Right lung (tissue), 10 donors: ENCODE measurements around the gene DTYMK. TPM values are rescaled to one million over a fixed set of nuclear protein-coding genes. Genes with fewer than 3 reads are reported as not detected.
"Not testable (repeated sequence)": the region's sequence is repeated elsewhere in the genome, so short reads cannot be mapped to it uniquely, and the experiment has no call there.

Source experiments
- DNase-seq, 2 donors: peaks; one replicate each; pipeline ENCODE4 v3.0.0-alpha.2; 2013
- long read RNA-seq, 8 donors: transcript quantifications; one replicate each; lab custom pipeline, GENCODE V29; 2026
- polyA plus RNA-seq, 5 donors: library from polyadenylated mRNA; unstranded; fragments of 120-200 nt; gene quantifications; one replicate each; pipeline versions ENCODE4 v1.2.1 to v1.2.3, GENCODE V29; 2013; ENCODE audit warnings: inconsistent platforms in 1 of 5, low replicate concordance in 1 of 5; ENCODE audit not compliant: insufficient read length in 5 of 5, insufficient read depth in 1 of 5

Gene DTYMK, protein sequence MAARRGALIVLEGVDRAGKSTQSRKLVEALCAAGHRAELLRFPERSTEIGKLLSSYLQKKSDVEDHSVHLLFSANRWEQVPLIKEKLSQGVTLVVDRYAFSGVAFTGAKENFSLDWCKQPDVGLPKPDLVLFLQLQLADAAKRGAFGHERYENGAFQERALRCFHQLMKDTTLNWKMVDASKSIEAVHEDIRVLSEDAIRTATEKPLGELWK
- polyA plus RNA-seq = 10 to 100 TPM; 36.1 to 54.2 (median 46.0) TPM
- long read RNA-seq, donor 1, transcript DTYMK-201 (5 exons, 1,232 nt) = major isoform, 24 of 52 reads
- long read RNA-seq, donor 1, transcript DTYMK-202 (4 exons, 1,089 nt) = minor isoform, 5 of 52 reads
- long read RNA-seq, donor 1, partial matches to known transcripts = 20 of 52 reads
- long read RNA-seq, donor 1, other reads (novel, unspliced or antisense) = 0 of 52 reads
- long read RNA-seq, donor 2, transcript DTYMK-201 (5 exons, 1,232 nt) = major isoform, 17 of 53 reads
- long read RNA-seq, donor 2, partial matches to known transcripts = 30 of 53 reads
- long read RNA-seq, donor 2, other reads (novel, unspliced or antisense) = 0 of 53 reads
- long read RNA-seq, donor 3, transcript DTYMK-201 (5 exons, 1,232 nt) = major isoform, 22 of 64 reads
- long read RNA-seq, donor 3, transcript DTYMK-202 (4 exons, 1,089 nt) = minor isoform, 6 of 64 reads
- long read RNA-seq, donor 3, transcript DTYMK-206 (2 exons, 890 nt) = minor isoform, 5 of 64 reads
- long read RNA-seq, donor 3, partial matches to known transcripts = 31 of 64 reads
- long read RNA-seq, donor 3, other reads (novel, unspliced or antisense) = 0 of 64 reads
- long read RNA-seq, donor 4, transcript DTYMK-201 (5 exons, 1,232 nt) = major isoform, 7 of 32 reads
- long read RNA-seq, donor 4, partial matches to known transcripts = 21 of 32 reads
- long read RNA-seq, donor 4, other reads (novel, unspliced or antisense) = 0 of 32 reads
- long read RNA-seq, donor 5, transcript DTYMK-201 (5 exons, 1,232 nt) = major isoform, 43 of 109 reads
- long read RNA-seq, donor 5, transcript DTYMK-202 (4 exons, 1,089 nt) = minor isoform, 8 of 109 reads
- long read RNA-seq, donor 5, partial matches to known transcripts = 56 of 109 reads
- long read RNA-seq, donor 5, other reads (novel, unspliced or antisense) = 0 of 109 reads
- long read RNA-seq, donor 6, transcript DTYMK-201 (5 exons, 1,232 nt) = major isoform, 28 of 54 reads
- long read RNA-seq, donor 6, partial matches to known transcripts = 21 of 54 reads
- long read RNA-seq, donor 6, other reads (novel, unspliced or antisense) = 0 of 54 reads
- long read RNA-seq, donor 7, transcript DTYMK-201 (5 exons, 1,232 nt) = major isoform, 24 of 41 reads
- long read RNA-seq, donor 7, partial matches to known transcripts = 11 of 41 reads
- long read RNA-seq, donor 7, other reads (novel, unspliced or antisense) = 0 of 41 reads
- long read RNA-seq, donor 8, transcript DTYMK-201 (5 exons, 1,232 nt) = major isoform, 10 of 11 reads
- long read RNA-seq, donor 8, partial matches to known transcripts = 0 of 11 reads
- long read RNA-seq, donor 8, other reads (novel, unspliced or antisense) = 0 of 11 reads

DNA sequence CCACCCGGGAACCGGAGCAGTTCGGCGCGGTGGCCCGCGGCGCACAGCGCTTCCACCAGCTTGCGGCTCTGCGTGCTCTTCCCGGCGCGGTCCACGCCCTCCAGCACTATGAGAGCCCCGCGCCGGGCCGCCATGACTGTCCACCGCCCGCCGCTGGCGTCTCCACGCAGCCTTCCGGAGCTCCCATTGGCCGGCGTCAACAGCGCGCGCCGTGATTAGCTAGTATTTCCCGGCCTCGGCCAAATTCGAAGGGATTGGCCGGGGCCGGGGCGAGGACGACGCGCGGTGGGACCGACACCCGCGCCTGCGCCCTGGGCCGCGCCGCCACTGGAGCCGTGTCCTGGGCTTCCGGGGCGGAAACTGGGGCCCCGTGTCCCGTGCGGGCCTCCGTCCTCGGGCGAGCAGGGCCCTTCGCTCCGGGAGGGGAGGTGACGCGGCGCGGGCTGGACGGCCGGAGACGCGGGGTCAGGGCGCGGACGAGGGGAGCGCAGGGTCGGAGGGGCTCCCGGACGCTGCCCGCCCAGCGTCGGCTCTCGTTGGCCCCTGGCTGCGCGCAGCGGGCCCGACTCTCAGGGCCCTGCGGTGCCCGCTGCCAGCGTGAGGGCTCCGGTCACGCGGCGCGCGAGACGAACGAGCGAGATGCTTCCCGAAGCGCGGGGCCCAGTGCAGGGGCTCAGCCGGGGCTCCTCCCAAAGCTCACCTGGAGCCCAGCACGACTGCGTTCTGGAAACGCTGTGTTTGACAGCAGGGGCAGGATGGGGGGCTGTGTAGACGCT, at the start of gene DTYMK:
Gene DTYMK (minus strand): TSS at position 166 of the 776 bp plus-strand sequence. CDS start 32 bp downstream, at position 134.
- DNase-seq = peak; percentile 95

DNA sequence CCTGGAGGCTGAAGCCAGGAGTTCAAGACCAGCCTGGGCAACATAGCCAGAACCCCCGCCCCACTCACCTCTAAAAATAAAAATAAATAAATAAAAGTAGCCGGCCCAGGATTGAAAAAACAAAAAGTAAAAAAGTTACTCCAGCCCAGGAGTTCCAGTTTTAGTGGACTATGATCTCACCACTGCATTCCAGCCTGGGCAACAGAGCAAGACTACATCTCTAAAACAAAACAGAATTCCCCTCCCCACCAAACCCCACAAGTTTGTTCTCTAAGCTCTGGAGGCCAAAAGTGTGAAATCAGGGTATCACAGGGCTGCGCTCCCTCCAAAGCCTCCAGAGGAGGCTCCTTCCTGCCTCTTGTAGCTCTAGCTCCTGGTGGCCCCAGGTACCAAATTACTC, 49.5 kb upstream of the DTYMK start:
- no peak for DNase-seq

DNA sequence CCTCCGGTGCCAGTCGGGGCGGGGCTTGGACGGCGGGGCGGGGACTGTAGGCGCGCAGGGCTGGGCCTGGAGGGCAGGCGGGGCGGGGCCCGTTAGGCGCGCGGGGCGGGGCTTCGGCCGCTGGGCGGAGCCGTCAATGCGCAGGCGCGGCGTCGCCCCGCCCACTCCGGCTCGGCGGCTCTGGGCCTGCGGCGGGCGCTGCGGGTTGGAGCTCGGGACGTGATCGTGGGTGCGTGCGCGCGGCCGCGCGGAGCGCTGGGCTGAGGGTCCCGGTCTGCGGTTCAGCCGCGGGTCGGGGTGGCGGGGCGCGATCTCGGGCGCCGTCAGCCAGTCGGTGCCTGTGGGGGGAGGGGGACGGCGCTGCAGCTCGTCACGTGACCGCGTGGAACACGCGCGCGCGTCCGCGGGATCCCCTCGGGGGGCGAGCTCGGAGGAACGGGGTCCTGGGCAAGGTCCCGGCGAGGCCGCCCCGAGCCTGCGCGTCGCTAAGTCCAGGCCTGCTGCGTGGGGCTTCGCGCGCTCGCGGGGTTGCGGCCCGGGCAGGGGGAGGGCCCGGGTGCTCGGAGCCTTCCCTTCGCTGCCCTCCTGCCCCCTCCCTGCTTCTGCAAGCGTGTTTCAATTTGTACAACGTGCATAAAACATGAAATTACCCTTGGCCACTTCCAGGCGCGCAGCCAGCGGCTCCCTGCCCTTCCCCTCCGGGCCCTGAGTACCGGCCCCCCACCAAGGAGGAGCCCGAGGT, 48.0 kb upstream of the DTYMK start, which contains the start of gene D2HGDH:
Gene D2HGDH (plus strand): TSS at position 164 of the 742 bp plus-strand sequence. CDS start 595 bp downstream, outside the sequence.
- peak; percentile 81 to 86 for DNase-seq

DNA sequence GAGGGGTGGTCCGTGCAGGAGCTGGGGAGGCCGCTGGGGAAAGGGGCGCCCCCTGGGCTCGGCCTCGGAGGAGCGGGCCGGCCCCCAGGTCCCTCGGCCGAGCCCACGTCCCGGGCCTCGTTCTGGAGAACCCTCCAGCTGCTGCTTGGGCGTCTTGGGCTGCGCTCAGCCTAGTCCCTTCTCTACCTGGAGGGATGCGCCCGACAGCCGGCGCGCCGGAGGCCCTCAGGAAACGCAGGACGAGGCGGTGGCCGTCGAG, 47.5 kb upstream of the DTYMK start:
- no peak for DNase-seq

DNA sequence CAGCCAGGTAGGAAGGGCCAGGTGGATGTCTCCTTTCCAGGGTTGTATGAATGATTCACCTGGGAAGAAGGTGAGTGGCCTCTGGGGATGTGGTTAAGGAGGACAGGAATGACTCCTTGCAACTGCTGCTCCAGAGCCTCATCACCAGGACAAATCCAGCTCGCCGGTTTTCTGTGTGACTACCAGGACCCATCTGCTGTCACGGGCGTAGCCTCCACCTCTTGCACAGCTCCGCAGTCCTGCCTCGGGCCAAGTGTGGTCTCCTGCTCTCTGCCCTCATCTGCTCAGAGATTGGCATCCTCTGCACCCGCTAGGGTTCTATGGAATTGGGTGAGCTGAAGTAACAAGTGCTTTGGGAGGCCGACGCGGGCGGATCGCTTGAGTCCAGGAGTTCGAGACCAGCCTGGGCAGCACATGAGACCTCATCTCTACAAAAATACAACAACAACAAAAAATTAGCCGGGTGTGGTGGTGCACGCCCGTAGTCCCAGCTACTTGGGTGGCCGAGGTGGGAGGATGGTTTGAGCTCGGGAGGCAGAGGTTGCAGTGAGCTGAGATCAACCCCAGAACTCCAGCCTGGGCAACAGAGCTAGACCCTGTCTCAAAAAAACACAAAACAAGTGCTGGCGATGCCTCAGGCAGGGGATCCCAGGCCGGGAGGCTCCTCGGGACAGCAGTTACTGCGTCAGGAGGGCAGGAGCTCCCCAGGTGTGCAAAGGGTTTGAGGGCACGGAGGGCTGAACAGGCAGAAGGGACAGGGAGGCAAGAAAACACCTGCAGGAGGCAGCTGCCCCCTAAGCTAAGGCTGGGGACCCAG, 47.0 kb upstream of the DTYMK start:
- no peak for DNase-seq

DNA sequence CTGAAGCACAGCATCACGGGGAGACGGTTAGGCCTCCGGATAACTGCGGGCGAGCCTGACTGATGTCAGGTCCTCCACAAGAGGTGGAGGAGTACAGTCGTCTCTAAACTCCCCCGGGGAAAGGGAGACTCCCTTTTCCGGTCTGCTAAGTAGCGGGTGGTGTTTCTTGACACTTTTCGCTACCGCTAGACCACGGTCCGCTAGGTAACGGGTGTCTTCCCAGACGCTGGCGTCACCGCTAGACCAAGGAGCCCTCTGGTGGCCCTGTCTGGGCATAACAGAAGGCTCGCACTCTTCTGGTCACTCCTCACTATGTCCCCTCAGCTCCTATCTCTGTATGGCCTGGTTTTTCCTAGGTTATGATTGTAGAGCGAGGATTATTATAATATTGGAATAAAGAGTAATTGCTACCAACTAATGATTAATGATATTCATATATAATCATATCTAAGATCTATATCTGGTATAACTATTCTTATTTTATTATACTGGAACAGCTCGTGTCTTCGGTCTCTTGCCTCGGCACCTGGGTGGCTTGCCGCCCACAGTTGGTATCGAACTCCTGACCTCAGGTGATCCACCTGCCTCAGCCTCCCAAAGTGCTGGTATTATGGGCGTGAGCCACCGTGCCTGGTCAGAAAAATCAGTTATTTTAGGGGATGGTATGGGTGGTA, 46.0 kb upstream of the DTYMK start:
- not testable (repeated sequence) for DNase-seq

DNA sequence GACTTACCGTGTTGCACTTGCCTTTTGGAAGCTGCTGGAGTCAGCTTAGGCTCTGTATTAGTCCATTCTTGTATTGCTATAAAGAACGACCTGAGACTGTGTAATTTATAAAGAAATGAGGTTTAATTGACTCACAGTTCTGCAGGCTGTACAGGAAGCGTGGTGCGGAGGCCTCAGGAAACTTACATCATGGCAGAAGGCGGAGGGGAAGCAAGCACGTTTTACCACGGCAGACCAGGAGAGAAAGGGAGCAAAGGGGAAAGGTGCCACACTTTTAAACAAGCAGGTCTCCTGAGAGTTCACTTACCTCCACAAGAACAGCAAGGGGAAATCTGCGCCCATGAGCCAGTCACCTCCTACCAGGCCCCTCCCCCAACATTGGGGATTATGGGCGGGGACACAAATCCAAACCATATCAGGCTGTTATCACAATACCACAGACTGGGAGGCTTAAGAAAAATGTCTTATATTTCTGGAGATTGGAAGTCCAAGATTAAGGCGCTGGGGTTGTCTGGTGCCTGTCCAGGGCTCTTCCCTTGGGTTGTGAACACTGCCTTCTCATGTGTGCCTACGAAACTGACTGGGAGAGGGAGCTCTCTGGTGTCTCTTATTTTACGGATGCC, 44.2 kb upstream of the DTYMK start:
- DNase-seq = no peak

DNA sequence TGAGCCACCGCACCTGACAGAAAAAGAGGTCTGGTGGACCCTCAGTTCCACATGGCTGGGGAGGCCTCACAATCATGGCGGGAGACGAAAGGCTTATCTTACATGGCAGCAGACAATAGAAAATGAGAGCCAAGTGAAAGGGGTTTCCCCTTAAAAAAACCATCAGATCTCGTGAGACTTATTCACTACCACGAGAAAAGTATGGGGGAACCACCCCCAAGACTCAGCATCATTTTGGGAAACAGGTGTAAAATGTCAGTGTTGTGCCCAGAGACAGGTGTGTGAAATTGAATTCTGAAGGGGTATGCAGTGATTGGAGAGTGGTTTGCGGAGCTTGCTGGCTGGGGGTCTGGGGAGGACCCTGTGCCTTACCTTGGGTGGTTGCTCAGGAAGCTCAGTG, 43.3 kb upstream of the DTYMK start:
- DNase-seq = no peak

DNA sequence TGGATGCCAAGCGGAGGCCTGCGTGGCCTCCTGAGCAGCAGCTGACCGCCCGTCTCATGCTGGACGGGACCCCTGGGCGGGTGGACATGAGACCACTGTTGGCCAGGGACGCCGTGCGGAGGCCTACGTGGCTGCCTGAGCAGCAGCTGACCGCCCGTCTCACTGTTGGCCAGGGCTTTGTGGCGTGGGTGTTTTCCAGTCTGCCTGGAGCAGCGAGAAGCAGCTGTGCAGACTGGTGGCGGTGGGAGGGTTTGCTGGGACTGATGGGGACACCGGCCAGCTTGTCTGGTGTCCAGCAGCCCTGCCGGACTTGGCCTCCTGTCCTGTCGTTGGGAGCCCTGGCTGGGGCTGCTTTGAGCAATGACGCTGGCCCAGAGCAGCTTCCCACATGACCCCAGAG, 42.0 kb upstream of the DTYMK start:
- DNase-seq = no peak

DNA sequence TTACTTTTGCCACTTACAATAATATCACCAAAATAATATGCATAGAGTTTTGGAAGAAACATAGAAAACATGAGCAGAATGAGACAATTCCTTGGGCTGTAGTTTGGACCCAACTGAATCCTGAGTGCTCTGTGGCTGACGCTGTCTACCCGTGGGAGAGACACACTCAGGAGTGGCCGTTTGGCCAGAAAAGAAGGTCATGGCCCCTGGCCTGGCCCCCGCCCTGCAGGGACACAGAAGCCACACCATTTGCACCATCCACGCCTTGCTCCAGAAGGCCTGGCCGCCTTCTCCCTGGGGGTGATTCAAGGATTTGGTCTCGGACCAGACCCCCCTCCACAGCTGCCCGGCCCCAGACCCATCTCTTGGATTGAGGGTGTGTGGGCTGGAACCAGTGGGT, 41.4 kb upstream of the DTYMK start:
- DNase-seq = no peak

DNA sequence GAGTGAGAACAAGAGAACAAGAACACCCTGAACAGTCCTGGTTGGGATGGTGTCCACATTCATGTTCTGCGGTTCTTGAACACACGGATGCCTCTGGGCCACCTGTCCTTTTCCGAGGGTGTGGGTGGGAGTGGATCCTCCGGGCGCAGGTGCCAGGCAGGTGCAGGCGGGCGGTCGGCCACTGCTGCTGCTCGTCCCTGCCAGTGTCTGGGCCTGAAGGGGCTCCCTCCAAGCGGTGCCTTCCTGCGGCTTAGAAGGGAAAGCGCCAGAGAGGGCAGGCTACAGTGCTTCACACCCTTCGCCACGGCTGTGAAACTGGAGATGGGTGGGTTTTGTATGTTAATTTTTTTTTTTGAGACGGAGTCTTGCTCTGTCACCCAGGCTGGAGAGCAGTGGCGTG, 39.8 kb upstream of the DTYMK start:
- no peak for DNase-seq

DNA sequence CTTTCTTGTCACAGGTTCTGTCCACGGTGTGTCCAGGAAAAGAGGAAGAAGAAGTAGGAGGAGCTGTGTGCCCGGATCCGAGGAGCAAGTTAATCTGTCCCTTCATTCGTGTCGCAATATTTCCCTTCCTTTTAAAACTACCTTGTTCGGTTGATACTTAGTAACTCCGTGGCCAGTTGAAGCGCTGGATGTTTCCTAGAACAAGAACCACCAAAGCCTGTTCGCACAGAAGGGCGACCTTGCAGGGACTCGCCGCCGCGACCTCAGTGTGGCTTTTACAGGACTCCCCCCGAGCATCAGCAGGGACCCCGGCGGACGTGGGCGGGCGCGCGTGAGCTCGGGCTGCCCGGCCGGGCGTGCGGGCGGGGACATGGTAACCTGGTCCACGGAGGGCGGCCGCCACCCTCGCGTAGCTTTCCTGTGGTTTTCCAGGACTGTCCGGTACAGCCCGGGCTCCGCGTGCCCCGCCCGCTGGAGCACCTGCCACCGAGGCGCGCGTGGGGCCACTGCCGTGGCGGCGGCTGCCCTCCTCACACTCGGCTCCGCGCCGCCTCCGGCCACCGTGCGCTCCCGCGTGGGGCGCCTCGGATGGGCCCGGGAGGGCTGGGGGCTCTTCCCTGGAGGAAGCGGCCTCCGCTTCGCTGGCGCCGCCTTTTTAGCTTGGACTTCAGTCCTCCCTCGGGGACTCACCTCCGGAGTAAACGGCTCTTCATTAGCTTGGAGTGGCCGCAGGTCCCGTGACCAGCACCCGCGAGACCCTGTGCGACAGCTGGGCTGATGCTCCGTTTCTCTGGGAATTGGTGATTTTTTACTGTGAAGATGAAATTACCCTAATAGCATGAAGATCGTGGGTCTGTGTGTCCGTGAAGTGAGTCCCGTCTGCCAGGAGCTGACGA, 38.6 kb upstream of the DTYMK start:
- DNase-seq = no peak

DNA sequence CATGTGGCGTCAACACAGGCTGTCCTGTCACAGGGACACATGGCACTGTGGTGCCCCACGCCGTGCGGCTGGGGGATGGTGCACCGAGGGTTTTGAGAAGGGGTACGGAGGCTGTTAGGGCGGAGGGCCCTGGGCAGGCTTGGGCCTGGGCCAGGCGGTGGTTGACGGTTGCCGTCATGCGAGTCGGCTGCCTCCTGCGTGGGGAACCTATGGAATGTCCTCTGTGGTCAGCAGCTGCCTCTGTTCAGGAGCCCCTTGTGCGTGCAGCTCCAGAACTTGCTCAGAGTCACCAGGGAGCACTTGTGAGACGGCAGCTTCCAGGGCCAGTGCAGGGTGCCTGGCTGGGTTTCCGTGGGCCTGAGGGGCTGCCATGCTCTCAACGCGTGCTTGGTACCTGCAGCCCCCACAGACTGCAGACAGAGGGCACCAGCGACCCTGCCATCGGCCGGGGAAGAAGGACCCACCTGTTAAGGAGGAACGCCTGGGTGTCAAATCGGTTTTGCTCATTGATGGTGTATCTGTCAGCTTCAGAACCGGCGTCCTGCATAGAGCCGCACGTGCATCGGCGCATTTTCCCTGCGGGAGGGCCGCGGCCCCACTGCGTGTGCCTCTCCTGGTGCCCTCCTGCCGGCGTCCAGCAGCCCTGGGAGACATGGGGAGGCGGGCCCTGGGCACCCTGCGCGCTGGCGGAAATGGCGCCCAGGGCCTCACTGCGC, 37.8 kb upstream of the DTYMK start:
- DNase-seq = no peak

DNA sequence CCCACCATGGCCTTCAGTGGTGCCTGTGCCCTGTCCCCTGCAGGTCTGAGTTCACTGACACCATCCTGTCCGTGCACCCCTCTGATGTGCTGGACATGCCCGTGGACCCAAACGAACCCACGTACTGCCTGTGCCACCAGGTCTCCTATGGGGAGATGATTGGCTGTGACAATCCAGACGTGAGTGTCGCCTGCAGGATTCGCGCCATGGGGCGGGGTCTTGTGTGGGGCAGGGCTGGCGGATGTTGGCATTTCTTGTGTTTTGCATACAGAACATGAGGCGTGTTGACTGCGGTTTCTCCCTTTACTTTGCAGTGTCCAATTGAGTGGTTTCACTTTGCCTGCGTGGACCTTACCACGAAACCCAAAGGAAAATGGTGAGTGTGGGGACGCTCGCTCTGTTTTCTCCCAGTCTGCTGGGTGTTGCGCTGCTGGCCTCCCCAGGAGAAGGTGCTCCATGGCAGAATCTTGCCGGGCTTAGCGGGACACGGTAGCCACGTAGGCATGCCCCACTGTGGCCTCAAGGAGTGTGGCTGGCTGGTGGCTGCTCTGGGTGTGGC, 36.4 kb upstream of the DTYMK start:
- no peak for DNase-seq

DNA sequence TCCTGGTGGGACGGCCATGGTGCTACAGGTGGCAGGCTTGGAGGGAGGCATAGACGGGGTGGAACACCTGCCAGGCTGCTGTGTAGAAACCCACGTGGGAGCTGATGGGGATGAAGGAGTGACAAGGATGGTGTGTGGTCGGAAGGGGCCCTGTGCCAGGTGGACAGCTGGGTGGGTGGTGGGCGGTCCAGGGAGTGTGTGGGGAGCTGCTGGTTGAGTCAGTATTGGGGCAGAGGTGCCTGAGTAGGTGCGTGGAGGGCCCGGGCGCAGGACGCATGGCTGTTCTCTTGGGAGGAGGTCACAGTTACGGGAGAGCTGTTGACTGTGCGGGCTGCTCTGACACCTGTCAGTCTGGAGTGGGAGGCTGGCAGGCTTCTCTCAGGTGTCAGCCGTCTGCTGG, 35.2 kb upstream of the DTYMK start:
- DNase-seq = no peak

DNA sequence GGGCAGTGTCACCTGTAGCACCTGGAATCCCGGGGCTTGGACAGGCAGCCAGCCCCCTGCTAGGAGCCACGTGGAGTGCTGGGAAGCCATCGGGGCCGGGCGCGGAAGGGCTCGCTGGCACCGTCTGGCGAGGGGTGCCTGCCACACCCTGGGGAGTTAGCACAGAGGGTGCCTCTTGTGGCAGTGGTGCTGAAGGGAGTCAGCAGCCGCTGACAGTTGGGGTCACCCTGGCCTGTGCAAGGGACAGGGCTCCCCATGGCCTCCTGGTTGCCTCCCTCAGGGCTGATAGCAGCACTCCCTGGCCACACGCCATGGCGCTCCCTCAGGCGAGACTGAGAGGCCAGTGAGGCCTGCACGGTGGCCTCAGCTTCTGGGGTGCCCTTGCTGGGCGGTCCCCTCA, 33.9 kb upstream of the DTYMK start:
- no peak for DNase-seq
